HEK293 (cell line): ENCODE data around the gene SULT2B1.

ENCODE experiments used
- CTCF ChIA-PET: fragments of 350-600 bp; formaldehyde crosslinking; extraction: SDS; loops from one replicate; lab custom pipeline; 2021; ENCODE audit warnings: antibody characterized with exemption; lab: Yijun Ruan, JAX
- POLR2A ChIA-PET: fragments of 300-600 bp; formaldehyde crosslinking; extraction: SDS; loops from one replicate; lab custom pipeline; 2020; ENCODE audit warnings: antibody characterized with exemption, inconsistent platforms; lab: Yijun Ruan, JAX
- H3K27ac ChIP-seq: fragments of 200-500 bp; sonication (Bioruptor generic); 2 replicates; pipeline ENCODE4 v1.5.1; 2014; ENCODE audit warnings: low read depth, low read length, control low read depth, inconsistent platforms; ENCODE audit errors: extremely low read depth
- H3K36me3 ChIP-seq, 2 experiments: fragments of 200-500 bp in 1 of 2; sonication (Bioruptor generic) in 1 of 2; 1 replicate in 1 of 2; 2 replicates in 1 of 2; pipeline ENCODE4 v1.5.1; 2014 to 2017; ENCODE audit warnings: inconsistent platforms in 2 of 2, low read length in 2 of 2; ENCODE audit not compliant: control insufficient read depth in 2 of 2, insufficient read depth in 1 of 2
- H3K4me1 ChIP-seq: fragments of 200-500 bp; sonication (Bioruptor generic); 2 replicates; pipeline ENCODE4 v1.5.1; 2014; ENCODE audit warnings: mild to moderate bottlenecking, low read length, inconsistent platforms; ENCODE audit not compliant: control insufficient read depth, insufficient read depth
- H3K4me3 ChIP-seq: 2 replicates; pipeline ENCODE4 v1.5.1; 2011; ENCODE audit warnings: low read depth, mild to moderate bottlenecking, control low read depth, low read length, moderate library complexity
- H3K9me3 ChIP-seq: fragments of 200-500 bp; sonication (Bioruptor generic); 2 replicates; pipeline ENCODE4 v1.5.1; 2014; ENCODE audit warnings: low read depth, low read length, inconsistent platforms; ENCODE audit not compliant: control insufficient read depth, insufficient read depth
- BCL11B ChIP-seq: fragments of 450-650 bp; formaldehyde crosslinking; IDR thresholded peaks from 2 replicates; pipeline ENCODE4 v1.5.1; 2016; ENCODE audit warnings: low read depth, missing biosample characterization, missing genetic modification characterization
- GLIS1 ChIP-seq: fragments of 450-650 bp; formaldehyde crosslinking; IDR thresholded peaks from 2 replicates; pipeline ENCODE4 v1.5.1; 2016; ENCODE audit warnings: missing biosample characterization, missing genetic modification characterization
- HOXD13 ChIP-seq: sonication (generic); formaldehyde crosslinking; IDR thresholded peaks from 2 replicates; pipeline ENCODE4 v1.8.0; 2022; ENCODE audit warnings: missing genetic modification reagents, borderline replicate concordance
- IKZF3 ChIP-seq: fragments of 450-650 bp; IDR thresholded peaks from 2 replicates; pipeline ENCODE4 v1.5.0; 2018; ENCODE audit warnings: missing biosample characterization, mild to moderate bottlenecking, missing genetic modification characterization, moderate library complexity
- KLF1 ChIP-seq: fragments of 450-650 bp; formaldehyde crosslinking; IDR thresholded peaks from 2 replicates; pipeline ENCODE4 v1.5.1; 2016; ENCODE audit warnings: missing biosample characterization, missing genetic modification characterization
- TCF7L2 ChIP-seq: IDR thresholded peaks from 2 replicates; pipeline ENCODE4 v1.6.1; 2011; ENCODE audit warnings: low read depth, mild to moderate bottlenecking, inconsistent platforms, low read length, moderate library complexity, borderline replicate concordance
- WT1 ChIP-seq: fragments of 450-650 bp; formaldehyde crosslinking; IDR thresholded peaks from 2 replicates; pipeline ENCODE4 v1.5.1; 2016; ENCODE audit warnings: missing biosample characterization, missing genetic modification characterization
- ZEB2 ChIP-seq: fragments of 450-650 bp; formaldehyde crosslinking; IDR thresholded peaks from 2 replicates; pipeline ENCODE4 v1.5.1; 2016; ENCODE audit warnings: missing biosample characterization, missing genetic modification characterization
- ZFHX2 ChIP-seq: fragments of 450-650 bp; formaldehyde crosslinking; conservative IDR thresholded peaks from 2 replicates; pipeline ENCODE4 v1.5.1; 2016; ENCODE audit warnings: missing biosample characterization, missing genetic modification characterization
- ZNF10 ChIP-seq: fragments of 450-650 bp; formaldehyde crosslinking; IDR thresholded peaks from 2 replicates; pipeline ENCODE4 v1.5.1; 2017; ENCODE audit warnings: missing biosample characterization, missing genetic modification characterization
- ZNF211 ChIP-seq: fragments of 450-650 bp; formaldehyde crosslinking; IDR thresholded peaks from 2 replicates; pipeline ENCODE4 v1.5.1; 2016; ENCODE audit warnings: low read depth, missing biosample characterization, missing genetic modification characterization
- ZNF221 ChIP-seq: fragments of 450-650 bp; formaldehyde crosslinking; IDR thresholded peaks from 2 replicates; pipeline ENCODE4 v1.5.1; 2017; ENCODE audit warnings: missing biosample characterization, missing genetic modification characterization, borderline replicate concordance
- ZNF23 ChIP-seq: fragments of 450-650 bp; formaldehyde crosslinking; IDR thresholded peaks from 2 replicates; pipeline ENCODE4 v1.5.1; 2016; ENCODE audit warnings: missing biosample characterization, missing genetic modification characterization, borderline replicate concordance
- ZNF354C ChIP-seq: fragments of 450-650 bp; formaldehyde crosslinking; IDR thresholded peaks from 2 replicates; pipeline ENCODE4 v1.5.1; 2016; ENCODE audit warnings: missing biosample characterization, missing genetic modification characterization, low read depth, borderline replicate concordance
- ZNF555 ChIP-seq: fragments of 450-650 bp; formaldehyde crosslinking; conservative IDR thresholded peaks from 2 replicates; pipeline ENCODE4 v1.5.1; 2017; ENCODE audit warnings: missing biosample characterization, mild to moderate bottlenecking, missing genetic modification characterization, inconsistent platforms
- ZNF629 ChIP-seq: fragments of 450-650 bp; formaldehyde crosslinking; IDR thresholded peaks from 2 replicates; pipeline ENCODE4 v1.5.1; 2017; ENCODE audit warnings: missing biosample characterization, missing genetic modification characterization
- TF ChIP-seq, protein P1 (sequence below): fragments of 450-650 bp; formaldehyde crosslinking; conservative IDR thresholded peaks from 2 replicates; pipeline ENCODE4 v1.5.1; 2016; ENCODE audit warnings: low read depth, missing biosample characterization, missing genetic modification characterization
- TF ChIP-seq, protein P2 (sequence below): fragments of 450-650 bp; formaldehyde crosslinking; IDR thresholded peaks from 2 replicates; pipeline ENCODE4 v1.5.1; 2016; ENCODE audit warnings: missing biosample characterization, missing genetic modification characterization
- TF ChIP-seq, protein P3 (sequence below): fragments of 450-650 bp; formaldehyde crosslinking; IDR thresholded peaks from 2 replicates; pipeline ENCODE4 v1.5.1; 2016; ENCODE audit warnings: missing biosample characterization, missing genetic modification characterization
- TF ChIP-seq, protein P4 (sequence below): fragments of 450-650 bp; formaldehyde crosslinking; IDR thresholded peaks from 2 replicates; pipeline ENCODE4 v1.5.1; 2016; ENCODE audit warnings: missing biosample characterization, missing genetic modification characterization
- TF ChIP-seq, protein P5 (sequence below): fragments of 450-650 bp; formaldehyde crosslinking; IDR thresholded peaks from 2 replicates; pipeline ENCODE4 v1.5.1; 2016; ENCODE audit warnings: missing biosample characterization, missing genetic modification characterization, borderline replicate concordance
- TF ChIP-seq, protein P6 (sequence below): fragments of 450-650 bp; formaldehyde crosslinking; IDR thresholded peaks from 2 replicates; pipeline ENCODE4 v1.5.1; 2017; ENCODE audit warnings: missing biosample characterization, missing genetic modification characterization

SULT2B1 gene

DNA sequence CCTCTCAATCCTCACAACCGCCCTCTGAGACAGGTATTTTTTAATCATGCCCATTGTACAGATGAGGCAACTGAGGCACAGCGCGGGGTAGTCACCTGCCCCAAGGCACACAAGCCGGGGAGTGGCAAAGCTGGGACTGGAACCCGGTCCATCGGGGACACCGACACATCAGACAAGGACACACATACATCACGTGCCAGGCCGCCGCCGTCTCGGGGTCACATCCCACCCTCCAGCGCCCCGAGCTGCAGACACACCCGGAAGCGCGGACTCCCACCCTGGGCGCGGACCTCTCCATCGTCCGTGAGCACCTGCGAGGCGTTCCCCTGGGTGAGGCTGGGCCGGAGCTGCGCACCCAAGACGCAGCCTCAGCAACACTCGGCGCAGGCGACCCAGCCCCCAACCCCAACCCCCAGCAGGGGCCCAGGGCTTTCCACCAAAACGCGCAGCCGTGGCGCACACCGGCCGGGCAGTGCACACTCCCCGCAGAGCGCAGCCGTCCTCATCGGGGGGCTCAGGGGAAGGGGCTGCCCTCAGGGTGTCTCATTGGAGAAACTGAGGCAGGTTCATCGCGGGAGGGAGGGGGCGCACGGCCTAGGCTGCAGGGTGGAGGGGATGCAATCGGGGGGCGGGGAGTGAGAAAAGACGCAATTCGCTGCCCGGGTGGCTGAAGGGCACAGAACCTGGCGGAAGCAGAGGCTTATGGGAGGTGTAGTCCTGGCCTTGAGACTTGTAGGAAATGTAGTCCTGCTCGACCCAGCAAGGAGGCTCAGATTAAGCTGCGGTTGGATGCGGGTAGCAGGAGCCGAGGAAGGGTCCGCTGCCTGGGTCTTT is 38.5 kb upstream of the SULT2B1 start (continued):
- TF ChIP-seq KLF1, result peak; percentile 90
- TF ChIP-seq, protein P1, sequence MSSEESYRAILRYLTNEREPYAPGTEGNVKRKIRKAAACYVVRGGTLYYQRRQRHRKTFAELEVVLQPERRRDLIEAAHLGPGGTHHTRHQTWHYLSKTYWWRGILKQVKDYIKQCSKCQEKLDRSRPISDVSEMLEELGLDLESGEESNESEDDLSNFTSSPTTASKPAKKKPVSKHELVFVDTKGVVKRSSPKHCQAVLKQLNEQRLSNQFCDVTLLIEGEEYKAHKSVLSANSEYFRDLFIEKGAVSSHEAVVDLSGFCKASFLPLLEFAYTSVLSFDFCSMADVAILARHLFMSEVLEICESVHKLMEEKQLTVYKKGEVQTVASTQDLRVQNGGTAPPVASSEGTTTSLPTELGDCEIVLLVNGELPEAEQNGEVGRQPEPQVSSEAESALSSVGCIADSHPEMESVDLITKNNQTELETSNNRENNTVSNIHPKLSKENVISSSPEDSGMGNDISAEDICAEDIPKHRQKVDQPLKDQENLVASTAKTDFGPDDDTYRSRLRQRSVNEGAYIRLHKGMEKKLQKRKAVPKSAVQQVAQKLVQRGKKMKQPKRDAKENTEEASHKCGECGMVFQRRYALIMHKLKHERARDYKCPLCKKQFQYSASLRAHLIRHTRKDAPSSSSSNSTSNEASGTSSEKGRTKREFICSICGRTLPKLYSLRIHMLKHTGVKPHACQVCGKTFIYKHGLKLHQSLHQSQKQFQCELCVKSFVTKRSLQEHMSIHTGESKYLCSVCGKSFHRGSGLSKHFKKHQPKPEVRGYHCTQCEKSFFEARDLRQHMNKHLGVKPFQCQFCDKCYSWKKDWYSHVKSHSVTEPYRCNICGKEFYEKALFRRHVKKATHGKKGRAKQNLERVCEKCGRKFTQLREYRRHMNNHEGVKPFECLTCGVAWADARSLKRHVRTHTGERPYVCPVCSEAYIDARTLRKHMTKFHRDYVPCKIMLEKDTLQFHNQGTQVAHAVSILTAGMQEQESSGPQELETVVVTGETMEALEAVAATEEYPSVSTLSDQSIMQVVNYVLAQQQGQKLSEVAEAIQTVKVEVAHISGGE, result peak; percentile 65
- TF ChIP-seq, protein P2, sequence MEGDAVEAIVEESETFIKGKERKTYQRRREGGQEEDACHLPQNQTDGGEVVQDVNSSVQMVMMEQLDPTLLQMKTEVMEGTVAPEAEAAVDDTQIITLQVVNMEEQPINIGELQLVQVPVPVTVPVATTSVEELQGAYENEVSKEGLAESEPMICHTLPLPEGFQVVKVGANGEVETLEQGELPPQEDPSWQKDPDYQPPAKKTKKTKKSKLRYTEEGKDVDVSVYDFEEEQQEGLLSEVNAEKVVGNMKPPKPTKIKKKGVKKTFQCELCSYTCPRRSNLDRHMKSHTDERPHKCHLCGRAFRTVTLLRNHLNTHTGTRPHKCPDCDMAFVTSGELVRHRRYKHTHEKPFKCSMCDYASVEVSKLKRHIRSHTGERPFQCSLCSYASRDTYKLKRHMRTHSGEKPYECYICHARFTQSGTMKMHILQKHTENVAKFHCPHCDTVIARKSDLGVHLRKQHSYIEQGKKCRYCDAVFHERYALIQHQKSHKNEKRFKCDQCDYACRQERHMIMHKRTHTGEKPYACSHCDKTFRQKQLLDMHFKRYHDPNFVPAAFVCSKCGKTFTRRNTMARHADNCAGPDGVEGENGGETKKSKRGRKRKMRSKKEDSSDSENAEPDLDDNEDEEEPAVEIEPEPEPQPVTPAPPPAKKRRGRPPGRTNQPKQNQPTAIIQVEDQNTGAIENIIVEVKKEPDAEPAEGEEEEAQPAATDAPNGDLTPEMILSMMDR (tag by site-specific recombination), result peak; percentile 22; the same call in 1 of the 2 replicates
- no peak for TF ChIP-seq HOXD13
- TF ChIP-seq, protein P3, sequence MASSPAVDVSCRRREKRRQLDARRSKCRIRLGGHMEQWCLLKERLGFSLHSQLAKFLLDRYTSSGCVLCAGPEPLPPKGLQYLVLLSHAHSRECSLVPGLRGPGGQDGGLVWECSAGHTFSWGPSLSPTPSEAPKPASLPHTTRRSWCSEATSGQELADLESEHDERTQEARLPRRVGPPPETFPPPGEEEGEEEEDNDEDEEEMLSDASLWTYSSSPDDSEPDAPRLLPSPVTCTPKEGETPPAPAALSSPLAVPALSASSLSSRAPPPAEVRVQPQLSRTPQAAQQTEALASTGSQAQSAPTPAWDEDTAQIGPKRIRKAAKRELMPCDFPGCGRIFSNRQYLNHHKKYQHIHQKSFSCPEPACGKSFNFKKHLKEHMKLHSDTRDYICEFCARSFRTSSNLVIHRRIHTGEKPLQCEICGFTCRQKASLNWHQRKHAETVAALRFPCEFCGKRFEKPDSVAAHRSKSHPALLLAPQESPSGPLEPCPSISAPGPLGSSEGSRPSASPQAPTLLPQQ (tag by site-specific recombination), result peak; percentile 70; the same call in 1 of the 2 replicates
- peak; percentile 85 for TF ChIP-seq GLIS1 (tag by site-specific recombination)
- peak; percentile 44; the same call in 1 of the 2 replicates for TF ChIP-seq ZNF629 (tag by site-specific recombination)
- TF ChIP-seq ZEB2, result 0 out of 2 replicates have a peak, but pooled peaks have one; percentile 56
- TF ChIP-seq BCL11B (tag by site-specific recombination), result 0 out of 2 replicates have a peak, but pooled peaks have one; percentile 11
- TF ChIP-seq ZNF10, result 0 out of 2 replicates have a peak, but pooled peaks have one; percentile 30
- TF ChIP-seq, protein P4, sequence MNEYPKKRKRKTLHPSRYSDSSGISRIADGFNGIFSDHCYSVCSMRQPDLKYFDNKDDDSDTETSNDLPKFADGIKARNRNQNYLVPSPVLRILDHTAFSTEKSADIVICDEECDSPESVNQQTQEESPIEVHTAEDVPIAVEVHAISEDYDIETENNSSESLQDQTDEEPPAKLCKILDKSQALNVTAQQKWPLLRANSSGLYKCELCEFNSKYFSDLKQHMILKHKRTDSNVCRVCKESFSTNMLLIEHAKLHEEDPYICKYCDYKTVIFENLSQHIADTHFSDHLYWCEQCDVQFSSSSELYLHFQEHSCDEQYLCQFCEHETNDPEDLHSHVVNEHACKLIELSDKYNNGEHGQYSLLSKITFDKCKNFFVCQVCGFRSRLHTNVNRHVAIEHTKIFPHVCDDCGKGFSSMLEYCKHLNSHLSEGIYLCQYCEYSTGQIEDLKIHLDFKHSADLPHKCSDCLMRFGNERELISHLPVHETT (tag by site-specific recombination), result peak; percentile 34; the same call in 1 of the 2 replicates
- no peak for TF ChIP-seq ZNF221 (tag by site-specific recombination)
- 0 out of 2 replicates have a peak, but pooled peaks have one; percentile 23 for TF ChIP-seq WT1 (tag by site-specific recombination)
- 0 out of 2 replicates have a peak, but pooled peaks have one; percentile 17 for TF ChIP-seq ZFHX2

DNA sequence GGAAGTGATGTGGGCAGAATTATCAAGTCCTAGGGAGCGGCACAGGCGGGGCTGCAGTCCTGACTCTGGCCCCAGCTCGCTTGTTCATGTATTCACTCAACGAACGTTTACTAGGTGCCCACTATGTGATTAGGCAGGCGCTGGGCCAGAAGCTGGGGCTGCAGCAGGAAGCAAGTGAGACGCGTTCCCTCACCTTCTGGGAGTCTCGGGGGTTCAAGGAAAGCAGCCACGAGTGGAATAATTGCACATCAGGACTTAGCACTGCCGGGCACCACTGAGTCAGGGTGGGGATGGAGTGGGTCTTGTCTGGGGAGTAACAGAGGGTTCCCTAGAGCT is 37.9 kb upstream of the SULT2B1 start:
- H3K9me3 ChIP-seq, result no peaks in the 10 kb centered on the region
- H3K36me3 ChIP-seq, result no peaks in the 10 kb centered on the region
- CTCF ChIA-PET, result interaction anchor here (0.9 to 1.3 kb wide), 2 partner anchors 24 to 70 kb away, joined by 4 read pairs; no protein-coding TSS in a partner anchor
- peak overlapping the region; percentile 61; the same call in 1 of the 2 replicates for H3K4me3 ChIP-seq
- H3K4me1 ChIP-seq, result no peaks in the 10 kb centered on the region
- POLR2A ChIA-PET, result interaction anchor here (0.6 to 1.7 kb wide), 11 partner anchors 10 to 105 kb away, joined by 3 to 10 read pairs (median 4); partner anchors contain the start of genes RPL18 and SPHK2
- no peak overlapping the region for H3K27ac ChIP-seq
- TF ChIP-seq, protein P5, sequence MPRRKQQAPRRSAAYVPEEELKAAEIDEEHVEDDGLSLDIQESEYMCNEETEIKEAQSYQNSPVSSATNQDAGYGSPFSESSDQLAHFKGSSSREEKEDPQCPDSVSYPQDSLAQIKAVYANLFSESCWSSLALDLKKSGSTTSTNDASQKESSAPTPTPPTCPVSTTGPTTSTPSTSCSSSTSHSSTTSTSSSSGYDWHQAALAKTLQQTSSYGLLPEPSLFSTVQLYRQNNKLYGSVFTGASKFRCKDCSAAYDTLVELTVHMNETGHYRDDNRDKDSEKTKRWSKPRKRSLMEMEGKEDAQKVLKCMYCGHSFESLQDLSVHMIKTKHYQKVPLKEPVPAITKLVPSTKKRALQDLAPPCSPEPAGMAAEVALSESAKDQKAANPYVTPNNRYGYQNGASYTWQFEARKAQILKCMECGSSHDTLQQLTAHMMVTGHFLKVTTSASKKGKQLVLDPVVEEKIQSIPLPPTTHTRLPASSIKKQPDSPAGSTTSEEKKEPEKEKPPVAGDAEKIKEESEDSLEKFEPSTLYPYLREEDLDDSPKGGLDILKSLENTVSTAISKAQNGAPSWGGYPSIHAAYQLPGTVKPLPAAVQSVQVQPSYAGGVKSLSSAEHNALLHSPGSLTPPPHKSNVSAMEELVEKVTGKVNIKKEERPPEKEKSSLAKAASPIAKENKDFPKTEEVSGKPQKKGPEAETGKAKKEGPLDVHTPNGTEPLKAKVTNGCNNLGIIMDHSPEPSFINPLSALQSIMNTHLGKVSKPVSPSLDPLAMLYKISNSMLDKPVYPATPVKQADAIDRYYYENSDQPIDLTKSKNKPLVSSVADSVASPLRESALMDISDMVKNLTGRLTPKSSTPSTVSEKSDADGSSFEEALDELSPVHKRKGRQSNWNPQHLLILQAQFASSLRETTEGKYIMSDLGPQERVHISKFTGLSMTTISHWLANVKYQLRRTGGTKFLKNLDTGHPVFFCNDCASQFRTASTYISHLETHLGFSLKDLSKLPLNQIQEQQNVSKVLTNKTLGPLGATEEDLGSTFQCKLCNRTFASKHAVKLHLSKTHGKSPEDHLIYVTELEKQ, result no peak
- TF ChIP-seq ZNF555 (tag by site-specific recombination) (no peak), ZNF354C (no peak), ZNF211 (tag by site-specific recombination) (no peak), IKZF3 (tag by site-specific recombination) (no peak), ZNF23 (tag by site-specific recombination) (no peak), TCF7L2 (no peak)
- TF ChIP-seq, protein P6, sequence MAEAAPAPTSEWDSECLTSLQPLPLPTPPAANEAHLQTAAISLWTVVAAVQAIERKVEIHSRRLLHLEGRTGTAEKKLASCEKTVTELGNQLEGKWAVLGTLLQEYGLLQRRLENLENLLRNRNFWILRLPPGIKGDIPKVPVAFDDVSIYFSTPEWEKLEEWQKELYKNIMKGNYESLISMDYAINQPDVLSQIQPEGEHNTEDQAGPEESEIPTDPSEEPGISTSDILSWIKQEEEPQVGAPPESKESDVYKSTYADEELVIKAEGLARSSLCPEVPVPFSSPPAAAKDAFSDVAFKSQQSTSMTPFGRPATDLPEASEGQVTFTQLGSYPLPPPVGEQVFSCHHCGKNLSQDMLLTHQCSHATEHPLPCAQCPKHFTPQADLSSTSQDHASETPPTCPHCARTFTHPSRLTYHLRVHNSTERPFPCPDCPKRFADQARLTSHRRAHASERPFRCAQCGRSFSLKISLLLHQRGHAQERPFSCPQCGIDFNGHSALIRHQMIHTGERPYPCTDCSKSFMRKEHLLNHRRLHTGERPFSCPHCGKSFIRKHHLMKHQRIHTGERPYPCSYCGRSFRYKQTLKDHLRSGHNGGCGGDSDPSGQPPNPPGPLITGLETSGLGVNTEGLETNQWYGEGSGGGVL (tag by site-specific recombination), result no peak
